Measurements from ENCODE around the gene ARF5.

DNA sequence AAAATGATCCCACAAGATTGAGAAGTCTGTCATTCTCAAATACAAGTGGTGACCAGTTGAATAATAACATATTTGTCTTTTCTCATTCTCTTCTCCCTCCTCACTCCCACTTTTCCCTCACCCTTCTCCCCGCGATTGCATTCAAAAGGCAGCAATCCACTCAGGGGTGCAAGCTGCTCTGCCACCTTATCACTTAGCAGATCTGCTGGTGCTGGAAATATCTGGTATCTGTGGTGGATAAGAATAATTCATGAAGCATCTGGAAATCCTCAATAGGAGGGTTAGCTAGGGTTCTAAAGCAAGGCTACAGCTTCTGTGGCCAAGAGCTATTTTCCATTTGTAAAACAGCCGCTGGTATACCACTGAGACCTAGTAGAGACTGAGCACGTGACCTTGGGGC lies 46.7 kb upstream of the ARF5 start:
- TF ChIP-seq, protein P1, sequence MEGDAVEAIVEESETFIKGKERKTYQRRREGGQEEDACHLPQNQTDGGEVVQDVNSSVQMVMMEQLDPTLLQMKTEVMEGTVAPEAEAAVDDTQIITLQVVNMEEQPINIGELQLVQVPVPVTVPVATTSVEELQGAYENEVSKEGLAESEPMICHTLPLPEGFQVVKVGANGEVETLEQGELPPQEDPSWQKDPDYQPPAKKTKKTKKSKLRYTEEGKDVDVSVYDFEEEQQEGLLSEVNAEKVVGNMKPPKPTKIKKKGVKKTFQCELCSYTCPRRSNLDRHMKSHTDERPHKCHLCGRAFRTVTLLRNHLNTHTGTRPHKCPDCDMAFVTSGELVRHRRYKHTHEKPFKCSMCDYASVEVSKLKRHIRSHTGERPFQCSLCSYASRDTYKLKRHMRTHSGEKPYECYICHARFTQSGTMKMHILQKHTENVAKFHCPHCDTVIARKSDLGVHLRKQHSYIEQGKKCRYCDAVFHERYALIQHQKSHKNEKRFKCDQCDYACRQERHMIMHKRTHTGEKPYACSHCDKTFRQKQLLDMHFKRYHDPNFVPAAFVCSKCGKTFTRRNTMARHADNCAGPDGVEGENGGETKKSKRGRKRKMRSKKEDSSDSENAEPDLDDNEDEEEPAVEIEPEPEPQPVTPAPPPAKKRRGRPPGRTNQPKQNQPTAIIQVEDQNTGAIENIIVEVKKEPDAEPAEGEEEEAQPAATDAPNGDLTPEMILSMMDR (IDR thresholded peaks at IDR 0.05), result no peak
- no peak for TF ChIP-seq POLR2A (IDR thresholded peaks at IDR 0.05)
